Stimulated activated CD4-positive, alpha-beta T cell treated with anti-CD3 and anti-CD28 coated beads, Interleukin-1b, Interleukin-23, amount 100 ng/mL, for 1 hour (primary cell): ENCODE results near the gene WDR90.
A peak's percentile ranks its signal among the peaks of the same experiment; 100 is the strongest.

Source experiments
- DNase-seq, 2 donors: peaks; one replicate each; pipeline ENCODE4 v3.0.0-alpha.2; 2020; ENCODE audit warnings: low read depth in 2 of 2

The WDR90 gene

DNA sequence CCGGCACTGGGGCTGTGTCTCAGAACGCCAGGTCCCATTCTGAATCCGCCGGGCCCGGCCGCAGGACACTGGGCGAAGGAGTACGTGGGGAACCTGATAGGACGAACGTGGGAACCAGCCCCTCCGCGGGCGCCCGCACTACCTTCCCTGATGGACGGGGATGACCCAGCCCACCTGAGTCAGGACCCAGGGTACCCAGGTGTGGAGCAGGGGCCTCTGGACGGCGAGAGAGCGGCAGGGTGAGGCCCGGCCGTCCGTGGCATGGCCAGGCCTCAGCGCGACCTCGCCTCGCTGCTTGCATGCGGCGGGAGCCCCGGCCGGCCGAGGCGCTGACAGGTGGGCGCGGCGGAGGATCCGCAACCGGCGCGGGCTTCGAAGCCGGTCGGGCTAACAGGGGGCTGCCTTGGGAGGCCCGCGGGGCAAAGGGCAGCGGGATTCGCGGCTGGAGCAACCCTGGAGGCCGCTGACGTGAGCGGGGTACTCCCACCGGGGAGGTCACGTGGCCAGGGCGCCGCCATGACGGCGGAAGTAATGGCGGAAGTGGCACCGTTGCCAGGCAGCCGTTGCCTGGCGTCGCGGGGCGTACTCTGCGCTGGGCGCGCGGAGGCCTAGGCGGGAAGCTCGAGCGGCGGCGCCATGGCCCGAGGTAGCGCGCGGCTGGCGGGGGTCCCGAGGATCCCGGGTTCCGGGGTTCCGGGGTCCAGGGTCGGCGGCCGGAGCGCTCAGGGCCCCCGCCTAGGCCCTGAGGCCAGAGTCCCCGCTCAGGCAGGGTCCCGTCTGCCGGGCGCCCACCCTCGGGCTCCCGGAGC, at the start of gene WDR90:
WDR90 (plus strand) TSS at position 585 of the 809 bp plus-strand sequence; CDS start at position 637, 52 bp downstream.
- peak; percentile 78 to 84 for DNase-seq

DNA sequence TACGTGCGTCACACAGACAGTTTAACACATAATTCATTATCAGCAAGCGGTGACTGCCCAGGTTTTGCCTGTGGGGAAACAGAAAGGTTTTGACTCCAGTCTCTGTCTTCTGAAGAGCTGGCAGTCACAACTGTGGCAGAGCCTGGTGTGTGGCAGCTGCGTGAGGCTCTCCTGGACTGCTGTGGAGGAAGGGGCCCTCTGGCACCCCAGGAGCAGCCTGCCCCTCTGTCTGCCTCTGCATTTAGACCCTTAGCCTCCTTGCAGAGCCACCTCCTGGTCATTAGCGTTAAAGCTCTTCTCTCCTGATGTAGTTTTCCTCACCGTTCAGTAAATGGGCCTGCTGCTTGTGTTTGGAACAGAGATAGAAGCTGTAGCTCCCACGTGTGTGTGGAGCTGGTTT, 48.4 kb upstream of the WDR90 start:
- DNase-seq, result no peak

DNA sequence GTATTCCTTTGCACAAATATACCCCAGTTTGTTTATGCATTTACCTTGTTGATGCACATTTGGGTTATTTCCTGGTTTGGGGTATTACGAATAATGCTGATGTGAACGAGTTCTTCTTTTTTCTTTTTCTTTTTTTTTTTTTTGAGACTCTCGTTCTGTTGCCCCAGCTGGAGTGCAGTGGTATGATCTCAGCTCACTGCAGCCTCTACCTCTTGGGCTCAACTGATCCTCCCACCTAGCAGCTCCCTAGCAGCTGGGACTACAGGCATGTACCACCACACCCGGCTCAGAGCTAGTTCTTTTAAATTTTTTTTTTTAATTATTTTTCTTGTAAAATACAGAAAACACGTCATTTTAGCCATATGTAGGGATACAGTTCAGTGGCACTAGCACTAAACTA, 45.2 kb upstream of the WDR90 start:
- DNase-seq, result no peak

DNA sequence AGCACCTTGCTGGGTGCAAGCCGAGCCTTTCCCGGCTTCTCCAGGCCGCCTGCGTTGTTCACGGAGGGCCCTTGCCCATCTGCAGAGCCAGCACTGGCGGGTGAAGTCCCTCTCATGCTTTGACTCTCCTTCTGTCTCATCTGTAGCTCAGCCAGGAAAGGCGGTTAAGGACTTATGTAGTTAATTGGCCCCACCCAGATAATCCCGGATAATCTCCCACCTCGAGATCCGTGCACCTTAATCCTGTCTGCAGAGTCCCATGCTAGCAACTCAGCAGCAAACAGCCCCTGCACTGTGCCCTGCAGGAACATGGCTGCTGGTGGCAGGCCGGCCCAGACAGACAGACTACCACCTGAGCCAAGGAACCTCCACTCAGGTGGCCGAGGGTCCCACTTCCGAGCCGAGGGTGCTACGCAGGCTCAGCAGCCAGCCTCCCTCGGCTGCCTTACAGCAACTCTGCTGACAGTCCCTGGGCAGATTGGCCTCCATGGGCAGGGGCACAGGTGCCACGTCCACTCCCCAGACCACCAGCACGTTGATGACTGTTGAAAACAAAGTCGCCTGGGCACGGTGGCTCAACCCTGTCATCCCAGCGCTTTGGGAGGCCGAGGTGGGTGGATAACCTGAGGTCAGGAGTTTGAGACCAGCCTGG, 42.4 kb upstream of the WDR90 start:
- DNase-seq, result no peak

DNA sequence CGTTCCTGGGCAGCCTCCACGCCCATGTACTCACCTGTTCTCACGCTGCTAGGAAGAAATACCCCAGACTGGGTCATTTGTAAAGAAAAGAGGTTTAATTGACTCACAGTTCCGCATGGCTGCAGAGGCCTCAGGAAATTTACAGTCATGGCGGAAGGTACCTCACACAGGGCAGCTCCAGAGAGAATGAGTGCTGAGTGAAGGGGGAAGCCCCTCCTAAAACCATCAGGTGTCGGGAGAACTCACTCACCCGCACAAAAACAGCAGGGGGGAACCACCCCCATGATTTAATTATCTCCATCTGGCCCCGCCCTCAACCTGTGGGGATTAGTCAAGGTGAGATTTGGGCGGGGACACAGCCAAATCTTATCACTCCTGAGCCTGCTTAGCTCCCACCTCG, 41.1 kb upstream of the WDR90 start:
- DNase-seq, result no peak

DNA sequence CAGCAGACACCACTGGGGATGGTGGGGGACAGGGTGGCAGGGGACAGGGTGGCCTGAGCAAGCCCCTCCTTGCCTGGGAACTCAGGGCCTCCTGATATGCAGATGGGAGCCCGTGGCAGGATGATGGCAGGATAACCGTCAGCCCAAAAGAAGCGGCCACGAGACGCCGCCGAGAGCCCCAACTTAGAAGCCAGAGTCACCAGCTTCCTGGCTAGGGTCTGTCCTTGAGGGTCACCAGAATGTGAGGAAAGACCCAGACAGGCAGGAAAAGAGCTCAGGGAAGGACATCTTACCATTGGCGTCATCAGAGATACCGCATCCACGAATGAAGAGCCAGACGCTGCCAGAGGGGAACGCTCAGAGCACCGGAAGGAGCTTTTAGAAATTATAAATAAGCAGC, 39.8 kb upstream of the WDR90 start:
- no peak for DNase-seq

DNA sequence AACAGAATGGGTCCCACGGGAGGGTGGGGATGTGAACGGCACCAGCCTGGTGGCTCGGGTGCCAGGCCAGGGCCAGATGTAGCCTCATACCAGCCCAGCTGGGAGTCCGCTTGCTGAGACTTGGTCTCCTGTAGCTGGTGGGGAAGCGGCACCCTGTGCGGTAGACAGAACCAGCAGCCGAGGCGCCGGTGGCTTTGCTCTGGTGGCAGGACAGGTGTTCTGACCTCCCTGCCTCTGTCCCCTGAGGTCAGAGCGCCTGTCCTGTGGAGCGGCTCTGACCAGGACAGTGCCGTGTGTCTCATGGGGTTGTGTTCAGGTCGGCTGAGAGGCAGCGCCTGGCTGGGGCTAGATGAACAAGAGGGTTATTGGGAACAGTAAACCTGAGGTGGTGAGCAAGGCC, 39.2 kb upstream of the WDR90 start:
- DNase-seq, result no peak

DNA sequence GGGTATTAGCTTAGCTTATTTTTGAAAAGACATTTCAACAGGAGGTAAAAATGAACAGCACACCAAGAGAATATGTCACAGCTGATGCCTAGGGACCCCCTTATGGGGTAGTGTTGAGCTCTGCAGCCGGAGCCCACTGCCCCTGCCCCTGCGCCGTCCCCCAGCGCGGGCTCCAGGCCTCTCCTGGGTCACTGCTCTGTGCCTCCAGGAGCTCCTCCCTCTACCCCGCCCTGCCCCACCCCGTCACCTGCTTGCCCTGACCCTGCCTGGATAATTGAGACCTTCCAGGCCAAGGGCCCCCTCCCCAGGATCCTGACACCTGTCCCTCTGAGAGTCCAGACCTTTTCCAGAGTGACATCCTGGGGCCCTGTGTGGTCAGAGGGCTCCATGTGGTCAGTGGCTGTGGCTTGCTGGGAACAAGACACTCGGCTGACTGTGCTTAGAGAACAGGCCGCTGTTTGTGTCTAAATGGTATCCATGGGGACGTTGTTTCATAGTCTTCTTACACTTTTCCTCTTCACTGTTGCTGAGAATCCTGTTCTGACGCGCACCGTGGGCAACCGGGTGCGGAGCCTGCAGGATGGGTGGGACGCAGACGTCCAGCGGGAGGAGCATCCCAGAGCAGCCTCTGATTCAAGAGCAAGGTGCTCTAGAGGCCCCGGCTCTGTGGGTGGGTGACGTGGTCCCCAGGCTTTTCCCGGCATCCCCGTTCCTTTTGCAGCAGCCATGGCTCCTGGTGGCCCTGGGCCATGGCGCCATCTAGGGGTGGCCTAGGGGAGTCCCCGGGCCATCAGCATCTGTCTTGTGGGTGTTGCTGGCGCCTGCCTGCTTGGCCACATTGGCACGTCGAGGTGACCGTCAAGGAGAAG, 38.4 kb upstream of the WDR90 start:
- peak in 1 of 2 donors; percentile 36 for DNase-seq

DNA sequence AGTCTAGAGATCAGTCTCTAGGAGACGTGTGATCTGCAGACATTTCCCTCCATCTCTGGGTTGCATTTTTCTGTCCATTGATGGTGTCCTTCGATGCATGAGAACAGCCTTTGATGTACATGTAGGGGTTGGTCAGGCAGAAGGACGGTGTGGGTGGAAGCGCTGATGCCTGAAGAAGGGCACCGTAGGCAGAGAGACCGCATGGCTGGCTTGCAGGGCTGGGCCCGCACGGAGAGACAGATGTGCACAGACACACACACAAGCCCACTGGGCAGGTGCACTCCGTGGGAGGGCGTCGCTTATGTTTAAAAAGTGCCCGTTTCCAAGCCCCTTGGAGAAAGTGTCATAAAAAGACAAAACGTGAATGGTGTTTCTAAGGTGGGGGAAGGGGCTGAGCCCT, 34.0 kb upstream of the WDR90 start:
- no peak for DNase-seq

DNA sequence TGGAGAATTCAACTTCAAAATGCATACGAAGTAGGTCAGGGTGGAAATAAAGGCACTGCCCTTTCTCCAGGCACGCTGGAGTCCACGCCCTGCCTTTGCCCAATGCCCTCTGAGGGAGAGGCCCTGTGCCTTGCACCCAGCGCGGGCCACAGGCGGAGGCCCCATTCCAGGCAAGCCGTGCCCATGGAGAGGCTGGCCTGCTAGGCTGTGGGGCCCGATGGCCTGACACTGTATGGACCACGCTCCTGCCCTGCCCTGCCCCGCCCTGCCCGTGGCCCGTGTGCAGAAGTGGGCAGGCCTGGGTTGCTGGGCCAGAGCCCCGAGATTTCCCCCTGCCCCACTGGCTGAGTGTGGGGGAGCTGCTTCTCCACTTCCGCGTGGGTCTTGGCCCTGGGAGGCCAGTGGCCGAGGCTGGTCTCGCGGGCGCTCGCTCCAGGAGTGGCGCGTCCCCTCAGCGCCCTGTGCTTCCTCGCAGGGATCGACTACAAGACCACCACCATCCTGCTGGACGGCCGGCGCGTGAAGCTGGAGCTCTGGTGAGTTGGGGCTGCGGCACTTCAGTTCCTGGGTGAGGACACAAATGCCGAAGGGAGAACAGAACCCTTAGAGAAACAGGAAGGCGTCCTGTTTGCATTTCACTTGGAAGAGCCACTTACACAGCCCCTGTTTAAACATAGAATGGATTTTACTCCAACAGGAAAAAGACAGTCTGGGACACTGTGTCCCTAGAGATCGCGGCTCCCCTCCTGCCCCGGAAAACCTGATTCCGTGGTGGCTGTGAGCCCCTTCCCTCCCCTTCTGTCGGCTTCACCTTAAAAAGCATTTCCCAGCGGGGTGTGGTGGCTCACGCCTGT, 32.2 kb upstream of the WDR90 start:
- no peak for DNase-seq

DNA sequence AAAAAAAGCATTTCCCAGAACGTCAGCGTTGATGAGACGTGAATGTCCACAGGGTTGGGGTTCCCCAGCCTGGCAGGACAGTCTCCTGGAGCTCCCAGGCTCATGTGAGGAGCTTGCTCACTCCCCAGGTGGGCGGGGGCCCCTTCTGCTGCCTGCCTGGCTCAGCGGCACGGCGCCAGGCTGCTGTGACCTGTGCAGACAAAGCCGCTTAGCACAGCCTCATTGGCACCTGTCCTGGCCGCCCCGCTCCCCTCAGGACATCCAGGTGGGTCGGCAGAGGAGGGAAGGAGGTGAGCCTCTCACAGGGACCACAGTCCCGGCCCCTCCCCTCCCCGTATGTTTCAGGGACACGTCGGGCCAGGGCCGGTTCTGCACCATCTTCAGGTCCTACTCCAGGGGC, 31.3 kb upstream of the WDR90 start:
- no peak for DNase-seq

DNA sequence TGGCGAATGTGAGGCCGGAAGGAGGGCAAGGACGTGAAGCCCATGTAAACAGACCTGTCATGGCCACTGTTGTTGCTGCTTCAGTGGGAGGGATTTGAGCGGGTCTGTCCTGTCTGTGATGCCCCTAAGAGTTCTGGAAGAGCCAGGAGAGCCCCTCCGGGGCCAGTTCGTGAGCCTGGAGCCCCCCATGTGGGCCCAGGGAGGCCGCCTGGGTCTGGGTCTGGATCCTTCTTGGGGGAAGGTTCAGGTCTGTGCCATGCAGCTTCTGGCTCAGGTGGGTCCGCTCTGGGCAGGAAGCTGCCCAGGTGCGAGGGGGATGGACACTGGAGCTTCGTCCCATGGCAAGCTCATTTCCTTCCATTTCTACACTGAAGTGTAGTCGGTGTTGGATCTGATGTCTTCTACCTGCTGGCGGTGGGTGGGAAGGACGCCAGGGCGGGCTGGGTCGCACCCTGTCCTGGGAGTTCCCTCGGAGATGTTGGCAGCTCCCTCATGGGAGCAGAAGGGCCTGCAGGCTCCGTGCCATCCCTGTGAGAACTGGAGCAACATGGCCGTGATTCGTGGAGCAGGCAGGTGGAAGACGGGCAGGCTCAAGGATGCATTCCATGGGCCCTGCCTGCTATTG, 29.6 kb upstream of the WDR90 start:
- DNase-seq, result no peak

DNA sequence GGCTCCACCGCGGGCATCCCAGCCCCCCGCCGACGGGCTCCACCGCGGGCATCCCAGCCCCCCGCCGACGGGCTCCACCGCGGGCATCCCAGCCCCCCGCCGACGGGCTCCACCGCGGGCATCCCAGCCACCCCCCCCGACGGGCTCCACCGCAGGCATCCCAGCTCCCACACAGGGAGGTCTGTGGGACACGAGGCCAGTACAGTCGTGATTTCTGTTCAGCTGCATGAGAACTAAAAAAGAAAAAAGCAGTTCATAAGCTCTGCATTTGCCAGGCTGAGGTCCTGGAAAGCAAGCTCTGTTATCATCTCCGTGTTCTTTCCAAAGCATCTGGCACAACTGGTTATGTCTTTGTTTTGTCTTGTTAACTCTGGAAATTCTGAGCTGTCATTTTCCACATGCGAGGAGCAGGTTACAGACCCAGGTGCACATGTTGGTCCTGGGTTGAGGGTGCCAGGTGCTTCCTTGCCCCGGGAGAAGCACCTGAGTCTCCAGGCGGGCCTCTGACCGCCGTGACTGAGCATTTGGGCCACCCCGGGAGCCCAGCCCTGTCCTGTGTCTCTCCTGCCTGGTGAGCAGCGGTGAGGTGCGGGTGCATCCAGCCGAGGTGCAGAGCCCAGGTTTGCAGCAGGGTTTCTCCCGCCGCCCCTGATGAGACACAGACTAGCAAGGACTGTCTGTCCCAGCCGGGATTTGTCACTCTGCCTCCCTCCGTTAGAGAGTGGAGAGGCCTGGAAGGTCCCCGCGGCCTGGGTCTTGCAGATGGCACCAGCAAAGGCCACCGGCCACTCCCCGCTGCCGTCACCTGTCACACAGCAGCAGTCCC, 28.3 kb upstream of the WDR90 start:
- DNase-seq, result no peak

DNA sequence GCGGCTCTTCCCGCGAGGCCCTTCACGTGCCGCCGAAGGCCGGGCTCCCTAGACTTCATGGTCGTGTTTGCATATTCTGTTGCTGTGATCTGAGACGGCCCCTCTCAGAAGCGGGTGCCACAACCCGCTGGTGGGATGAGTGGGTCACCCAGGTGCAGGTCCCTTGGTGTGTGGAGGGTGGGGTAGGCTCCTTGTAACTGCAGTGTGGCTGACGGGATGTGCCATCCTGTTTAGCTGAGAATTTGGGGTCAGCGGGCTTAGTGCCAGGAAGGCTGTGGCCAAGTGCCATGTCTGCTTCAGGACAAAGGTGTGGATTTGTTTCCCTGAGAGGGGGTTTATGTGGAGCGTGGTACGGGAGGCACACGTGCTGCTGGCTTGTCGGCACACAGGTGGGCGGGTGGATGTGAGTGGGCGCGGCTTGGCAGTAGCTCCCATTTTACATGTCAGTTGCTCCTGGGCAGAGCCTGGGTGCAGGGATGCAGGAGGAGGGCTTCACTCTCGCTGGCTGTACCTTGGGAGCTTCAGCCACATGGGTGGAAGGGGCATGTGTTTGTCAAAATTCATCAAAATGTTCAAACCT, 27.5 kb upstream of the WDR90 start:
- no peak for DNase-seq

DNA sequence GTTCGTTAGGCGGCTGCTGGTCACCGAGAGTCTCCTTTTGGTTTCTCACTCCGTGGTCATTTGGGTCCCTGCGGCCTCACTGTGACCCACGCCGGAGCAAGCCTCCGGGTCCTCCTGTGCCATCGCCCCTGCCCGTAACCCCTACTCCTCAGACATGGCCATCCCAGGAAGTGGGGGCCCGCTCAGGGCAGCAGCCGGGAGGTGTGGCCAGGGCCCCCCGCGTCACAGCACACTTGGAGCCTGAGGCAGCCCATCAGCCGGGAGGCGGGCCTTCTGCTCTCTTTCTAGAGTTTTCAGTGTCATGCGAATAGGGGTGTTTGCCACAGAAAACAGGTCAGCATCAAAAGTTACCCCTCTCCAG, 26.3 kb upstream of the WDR90 start:
- no peak for DNase-seq

DNA sequence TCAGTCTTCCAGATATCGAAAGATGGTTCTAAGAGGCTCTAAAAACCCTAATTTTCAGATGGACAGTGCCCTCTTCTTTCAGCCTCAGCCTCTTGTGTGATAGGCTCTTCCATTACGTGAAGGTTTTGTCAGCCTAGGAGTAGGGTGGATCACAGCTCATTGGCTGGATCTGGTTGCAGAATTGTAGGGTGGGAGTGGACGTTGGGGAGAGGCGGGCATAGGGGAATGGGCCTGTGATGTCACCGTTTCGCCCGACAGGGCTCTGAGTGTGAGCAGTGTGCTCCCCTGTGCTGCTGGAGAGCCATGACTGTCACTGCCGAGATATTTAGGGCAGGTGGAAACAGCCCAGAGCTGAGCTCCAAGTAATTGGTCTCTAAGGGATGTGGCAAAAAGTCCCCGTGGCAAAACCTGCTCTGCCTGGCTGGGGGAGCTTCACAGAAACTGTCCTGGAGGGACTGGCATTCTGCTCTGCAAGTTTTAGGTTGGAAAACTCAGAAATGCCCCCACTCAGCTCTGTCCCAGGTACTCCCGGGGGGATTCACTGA, 24.6 kb upstream of the WDR90 start:
- no peak for DNase-seq

DNA sequence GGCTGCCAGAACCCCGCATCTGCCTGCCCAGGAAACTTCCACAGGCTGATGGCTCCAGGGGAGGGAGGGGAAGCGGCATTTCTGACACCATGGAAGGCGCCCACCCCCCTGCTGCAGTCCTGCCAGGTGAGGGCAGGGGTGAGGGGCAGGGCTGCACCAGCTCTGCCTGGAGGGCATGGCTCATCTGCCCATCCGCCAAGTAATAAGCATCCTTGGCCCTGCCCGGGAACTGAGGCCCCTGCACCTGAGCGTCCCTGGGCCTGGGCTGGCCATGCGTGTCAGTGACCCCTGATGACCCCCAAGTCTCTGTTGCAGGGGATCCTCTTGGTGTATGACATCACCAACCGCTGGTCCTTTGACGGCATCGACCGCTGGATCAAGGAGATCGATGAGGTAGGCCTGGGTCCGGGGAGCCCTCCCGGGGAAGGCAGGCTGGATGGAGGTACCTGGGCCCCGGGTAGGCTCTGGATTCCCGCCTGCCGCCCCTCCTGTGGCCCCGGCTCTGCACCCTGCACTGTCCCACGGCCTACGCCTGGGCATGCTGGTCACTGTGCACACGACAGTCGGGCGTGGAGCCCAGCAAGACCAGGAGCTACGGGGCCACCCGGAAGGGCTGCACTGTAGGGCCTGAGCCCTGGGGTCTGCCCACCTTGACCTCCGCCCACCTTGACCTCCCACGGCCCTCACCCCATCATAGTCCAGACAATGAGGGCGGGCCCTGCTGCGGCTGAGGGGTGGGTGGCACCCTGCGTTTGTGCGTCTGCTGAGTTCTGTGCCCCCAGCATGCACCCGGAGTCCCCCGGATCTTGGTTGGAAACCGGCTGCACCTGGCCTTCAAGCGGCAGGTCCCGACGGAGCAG, 23.8 kb upstream of the WDR90 start:
- DNase-seq, result no peak

DNA sequence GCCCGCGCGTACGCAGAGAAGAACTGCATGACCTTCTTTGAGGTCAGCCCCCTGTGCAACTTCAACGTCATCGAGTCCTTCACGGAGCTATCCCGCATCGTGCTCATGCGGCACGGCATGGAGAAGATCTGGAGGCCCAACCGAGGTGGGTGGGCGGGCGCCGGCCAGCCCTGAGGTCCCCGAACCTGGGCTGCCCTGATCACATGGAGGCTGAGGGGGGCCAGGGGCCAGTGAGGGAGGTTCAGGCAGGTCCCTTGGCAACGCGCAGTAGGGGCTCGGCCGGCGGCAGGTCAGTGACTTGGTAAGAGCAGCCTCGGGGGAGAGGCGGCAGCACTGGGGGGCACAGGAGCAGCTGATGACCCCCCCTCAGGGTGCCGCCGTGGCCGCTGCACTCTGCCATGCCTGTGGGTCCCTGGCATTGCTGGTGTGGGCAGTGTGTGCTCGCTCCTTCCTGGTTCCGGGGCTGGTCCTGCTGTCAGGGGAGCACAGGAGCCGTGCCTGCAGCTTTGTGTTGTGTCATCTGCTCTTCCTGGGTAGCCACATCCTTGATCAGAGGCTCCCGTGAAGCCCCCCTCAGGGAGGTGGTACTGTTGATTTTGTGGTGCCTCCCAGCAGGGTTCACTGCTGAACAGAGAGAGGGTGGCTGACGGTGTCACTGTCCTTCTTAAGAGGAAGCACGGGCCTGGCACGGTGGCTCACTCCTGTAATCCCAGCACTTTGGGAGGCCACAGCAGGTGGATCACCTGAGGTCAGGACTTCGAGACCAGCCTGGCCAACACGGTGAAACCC, 23.0 kb upstream of the WDR90 start:
- no peak for DNase-seq
